ENCODE results near the gene CD37. TPM values are rescaled to one million over a fixed set of nuclear protein-coding genes. Genes with fewer than 3 reads are reported as not detected.

The CD37 gene
- total RNA-seq, 1 experiment from 2014 or later: 0.76 TPM

DNA sequence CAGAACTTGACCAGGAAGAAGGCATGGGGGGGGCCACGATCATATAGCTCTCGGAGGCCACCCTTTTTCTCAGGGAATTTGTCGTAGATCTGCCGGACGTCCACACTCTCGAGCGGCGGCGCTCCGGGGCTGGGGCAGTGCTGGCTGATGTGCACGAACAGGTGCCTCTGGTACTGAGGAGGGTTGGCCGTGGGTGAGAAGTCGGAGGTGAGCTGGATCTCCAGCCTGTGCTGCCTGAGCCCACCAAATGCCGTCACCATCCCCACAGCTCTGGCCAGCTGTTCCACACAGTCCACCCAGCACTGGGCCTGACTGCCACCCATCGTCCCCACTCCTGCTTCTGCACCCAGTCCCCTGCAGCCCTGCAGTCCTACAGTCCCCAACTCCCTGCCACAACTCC lies 12.0 kb downstream of the CD37 start (continued):
- no peak for TF ChIP-seq ZBTB33 (IDR thresholded peaks at IDR 0.05; ENCODE audit: extremely low read depth, insufficient replicate concordance, low read length)
- TF ChIP-seq POLR2AphosphoS5 (IDR thresholded peaks at IDR 0.05; ENCODE audit: low read depth, low read length): no peak
- TF ChIP-seq FOSL1 (IDR thresholded peaks at IDR 0.05; ENCODE audit: low read depth): no peak
- TF ChIP-seq ATF3 (IDR thresholded peaks at IDR 0.05): no peak
- no peak for TF ChIP-seq ZNF274 (IDR thresholded peaks at IDR 0.05; ENCODE audit: low read depth, low read length)
- TF ChIP-seq RAD21 (IDR thresholded peaks at IDR 0.05; ENCODE audit: low read depth): no peak

- H4K20me1 ChIP-seq (ENCODE audit: insufficient read depth): no peaks in the 10 kb centered on the region
- POLR2A ChIA-PET: no interaction called here
- no TSS peak for BruUV-seq (replicated peaks)
These were observed 12.6 kb downstream of the CD37 start for GRCh38 chr19:49347835-49348234.

More at GRCh38 chr19:49347835-49348234, 12.6 kb downstream of the CD37 start:
- H3K4me3 ChIP-seq (replicated peaks in 1 of 2; ENCODE audit: low read depth in 1 of 2, low read length in 2 of 2): no peak overlapping the region
- no peaks in the 10 kb centered on the region for H3K79me2 ChIP-seq (ENCODE audit: insufficient read depth, low read length)
- H3K27me3 ChIP-seq (ENCODE audit: insufficient read depth, low read length): no peaks in the 10 kb centered on the region
- ChIA-PET CTCF (interaction anchor here (1.5 kb wide), 1 partner anchor 122 kb away, joined by 6 read pairs; no protein-coding TSS in a partner anchor), RAD21 (ENCODE audit: low non-redundant PET in 1 of 2, low total read pairs in 2 of 2, uncharacterized antibody in 2 of 2, unreplicated experiment in 2 of 2) (no interaction called here)
- DNase-seq (ENCODE audit: low read depth, low spot score): peak; percentile 81
- no peak overlapping the region for H3K4me2 ChIP-seq (ENCODE audit: low read length)
- H3K9me3 ChIP-seq (ENCODE audit: control insufficient read depth in 1 of 2, insufficient read depth in 1 of 2, low read depth in 1 of 2, low read length in 2 of 2): no peaks in the 10 kb centered on the region
- H3K9me2 ChIP-seq (ENCODE audit: insufficient read depth): no peaks in the 10 kb centered on the region
- peak overlapping the region; percentile 36; the same call in 1 of the 2 replicates for H3K27ac ChIP-seq (ENCODE audit: low read depth, low read length)
- TF ChIP-seq YY1 (IDR thresholded peaks at IDR 0.05; ENCODE audit: extremely low read depth, insufficient replicate concordance, low read depth, low read length) (peak; percentile 89), JUND (IDR thresholded peaks at IDR 0.05) (no peak), CTCF (IDR thresholded peaks at IDR 0.05 in 2 of 3, conservative IDR thresholded peaks at IDR 0.05 in 1 of 3; ENCODE audit: borderline replicate concordance in 1 of 3, insufficient read depth in 1 of 3, low read depth in 2 of 3, low read length in 2 of 3) (peak in 2 of 3 experiments; percentile 40 to 43; a peak in 3 of 6 replicates)
- H3K36me3 ChIP-seq (ENCODE audit: control insufficient read depth in 1 of 2, insufficient read depth in 2 of 2, low read length in 2 of 2): peaks cover 23 to 40% of the 10 kb centered on the region in 2 experiments
- intact Hi-C loops (cut with micrococcal nuclease): no loop called here
- H3K9ac ChIP-seq (ENCODE audit: low read length): no peak overlapping the region
- no peak overlapping the region for H2AFZ ChIP-seq (ENCODE audit: low read depth, low read length, poor library complexity, severe bottlenecking)
- H3K4me1 ChIP-seq (ENCODE audit: control insufficient read depth in 1 of 2, insufficient read depth in 2 of 2, low read length in 2 of 2): no peaks in the 10 kb centered on the region
- peak; percentile 98 for ATAC-seq
